Stimulated activated CD8-positive, alpha-beta memory T cell treated with anti-CD3 and anti-CD28 coated beads, Interleukin-7, amount 100 ng/mL, for 4 hours (primary cell): Measurements from ENCODE around the gene ATF6.

Experiments used
- DNase-seq, 2 donors: peaks; one replicate each; pipeline ENCODE4 v3.0.0-alpha.2; 2020; ENCODE audit warnings: low read depth in 2 of 2

ATF6 gene

GRCh38 chr1:161936786-161937185 is 170.7 kb downstream of the ATF6 start:
- no peak for DNase-seq

- DNase-seq, result no peak
Measured at GRCh38 chr1:161940866-161941591, 174.9 kb downstream of the ATF6 start.

- no peak for DNase-seq
Measured at GRCh38 chr1:161941726-161942436, 175.8 kb downstream of the ATF6 start.

- no peak for DNase-seq
Measured at GRCh38 chr1:161943737-161944136, 177.6 kb downstream of the ATF6 start.

GRCh38 chr1:161944381-161944780 is 178.3 kb downstream of the ATF6 start:
- no peak for DNase-seq

GRCh38 chr1:161945306-161946060 is 179.4 kb downstream of the ATF6 start:
- no peak for DNase-seq

- DNase-seq, result no peak
Measured at GRCh38 chr1:161946071-161946987, 180.2 kb downstream of the ATF6 start.

GRCh38 chr1:161948435-161948834 is 182.3 kb downstream of the ATF6 start:
- no peak for DNase-seq

GRCh38 chr1:161949548-161949947 is 183.4 kb downstream of the ATF6 start:
- no peak for DNase-seq

GRCh38 chr1:161950377-161950776 is 184.3 kb downstream of the ATF6 start:
- no peak for DNase-seq

- DNase-seq, result no peak
Measured at GRCh38 chr1:161951646-161952045, 185.5 kb downstream of the ATF6 start.

GRCh38 chr1:161952607-161953172 is 186.6 kb downstream of the ATF6 start:
- no peak for DNase-seq

- no peak for DNase-seq
Measured at GRCh38 chr1:161953256-161953920, 187.3 kb downstream of the ATF6 start.

- DNase-seq, result no peak
Measured at GRCh38 chr1:161954050-161954449, 187.9 kb downstream of the ATF6 start.

- no peak for DNase-seq
Measured at GRCh38 chr1:161954466-161954865, 188.3 kb downstream of the ATF6 start.

- no peak for DNase-seq
Measured at GRCh38 chr1:161955606-161956005, 189.5 kb downstream of the ATF6 start.

GRCh38 chr1:161956097-161956496 is 190.0 kb downstream of the ATF6 start:
- no peak for DNase-seq

- no peak for DNase-seq
Measured at GRCh38 chr1:161956930-161957329, 190.8 kb downstream of the ATF6 start.

- no peak for DNase-seq
Measured at GRCh38 chr1:161958425-161958824, 192.3 kb downstream of the ATF6 start.

GRCh38 chr1:161962091-161962887 is 196.2 kb downstream of the ATF6 start:
- DNase-seq, result peak in 1 of 2 donors; percentile 33
